Stimulated activated CD4-positive, alpha-beta T cell treated with anti-CD3 and anti-CD28 coated beads, Interleukin-12 subunit alpha, Interleukin-12 subunit beta, amount 100 ng/mL, for 48 hours (primary cell): ENCODE data around the gene CEMIP.

Experiments
- DNase-seq, 3 donors: peaks; one replicate each; pipeline ENCODE4 v3.0.0-alpha.2; 2020; ENCODE audit warnings: low read depth in 2 of 3, low spot score in 1 of 3

Gene CEMIP

DNA sequence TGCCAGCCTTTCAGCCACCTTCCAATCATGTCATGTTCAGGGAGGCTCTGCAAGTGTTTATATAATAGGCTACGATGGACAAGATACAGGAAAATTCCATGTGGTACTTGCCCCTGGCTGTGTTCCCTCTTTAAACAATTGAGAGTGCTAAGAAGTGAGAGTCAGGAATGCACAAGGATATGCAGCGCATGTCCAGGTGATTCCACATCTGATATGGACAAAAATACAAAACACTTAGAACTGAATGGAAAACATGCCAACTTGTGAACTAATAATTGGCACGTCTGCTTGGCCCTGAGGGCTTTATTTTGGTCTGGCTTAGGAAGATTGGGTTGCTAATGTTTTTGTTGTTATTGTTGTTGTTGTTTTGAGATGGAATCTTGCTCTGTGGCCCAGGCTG, 100.9 kb downstream of the CEMIP start:
- no peak for DNase-seq

GRCh38 chr15:80883641-80884040, 104.5 kb downstream of the CEMIP start:
- no peak for DNase-seq

GRCh38 chr15:80885016-80885579, 105.9 kb downstream of the CEMIP start:
- DNase-seq: no peak

DNA sequence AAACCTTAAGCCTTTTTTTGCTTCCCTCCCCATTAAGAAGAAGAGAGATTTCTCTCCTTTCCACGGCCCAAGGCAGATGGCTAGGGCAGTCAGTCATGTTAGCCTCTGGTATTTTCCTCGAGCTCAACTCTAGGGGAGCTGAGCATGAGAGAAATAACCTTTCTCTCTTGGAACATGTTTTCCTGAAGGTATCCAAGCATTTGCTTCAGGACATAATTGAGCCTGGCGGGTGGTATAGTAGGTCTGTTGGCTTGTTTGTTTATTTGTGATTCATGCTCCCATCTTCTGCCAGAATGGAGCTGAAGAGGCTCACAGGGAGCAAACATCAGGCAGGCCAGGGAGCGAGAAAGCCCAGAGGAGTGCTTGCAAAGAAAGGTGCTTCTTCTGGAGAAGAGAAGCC, 108.0 kb downstream of the CEMIP start:
- DNase-seq: no peak

DNA sequence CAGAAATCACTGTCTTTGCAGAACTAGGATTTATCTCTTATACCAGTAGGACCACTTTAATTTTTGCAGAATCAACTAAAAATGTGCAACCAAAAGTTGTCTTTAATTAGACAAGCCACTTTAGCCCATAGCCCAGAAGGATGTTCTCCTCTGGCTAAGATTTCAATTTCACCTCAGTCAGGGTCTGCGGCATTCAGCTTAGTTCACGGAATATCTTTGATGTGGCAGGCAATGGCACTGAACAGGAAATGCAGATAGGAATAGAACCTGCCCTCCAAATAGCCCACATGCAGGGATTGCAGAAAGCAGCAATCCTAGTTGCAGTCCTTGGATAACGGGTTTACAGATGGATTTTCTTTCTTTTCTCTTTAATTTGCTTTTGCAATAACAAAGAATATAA, 109.7 kb downstream of the CEMIP start:
- DNase-seq: no peak

DNA sequence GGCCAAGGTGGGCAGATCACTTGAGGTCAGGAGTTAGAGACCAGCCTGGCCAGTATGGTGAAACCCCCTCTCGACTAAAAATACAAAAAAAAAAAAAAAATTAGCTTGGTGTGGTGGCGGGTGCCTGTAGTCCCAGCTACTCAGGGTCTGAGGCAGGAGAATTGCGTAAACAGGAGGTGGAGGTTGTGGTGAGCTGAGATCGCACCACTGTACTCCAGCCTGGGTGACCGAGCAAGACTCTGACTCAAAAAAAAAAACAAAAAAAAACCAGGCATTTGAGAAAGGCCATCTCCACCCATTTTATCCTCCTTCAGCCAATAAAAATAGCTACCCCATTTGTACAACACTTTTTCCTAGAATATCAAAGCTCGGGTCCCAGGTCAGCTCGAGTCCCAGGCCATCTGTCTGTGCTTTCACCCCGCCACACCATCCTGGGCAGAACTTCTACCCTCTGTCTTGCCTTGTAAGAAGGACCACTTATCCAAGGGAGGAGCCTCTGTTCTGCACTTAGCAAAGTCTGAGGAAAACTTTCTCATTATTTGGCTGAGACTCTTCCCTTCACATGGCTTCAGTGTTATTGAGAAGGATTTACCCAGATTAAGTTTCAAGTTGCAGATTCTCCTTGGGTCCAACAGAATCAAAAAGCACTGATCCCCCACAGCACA, 111.3 kb downstream of the CEMIP start:
- DNase-seq: no peak

DNA sequence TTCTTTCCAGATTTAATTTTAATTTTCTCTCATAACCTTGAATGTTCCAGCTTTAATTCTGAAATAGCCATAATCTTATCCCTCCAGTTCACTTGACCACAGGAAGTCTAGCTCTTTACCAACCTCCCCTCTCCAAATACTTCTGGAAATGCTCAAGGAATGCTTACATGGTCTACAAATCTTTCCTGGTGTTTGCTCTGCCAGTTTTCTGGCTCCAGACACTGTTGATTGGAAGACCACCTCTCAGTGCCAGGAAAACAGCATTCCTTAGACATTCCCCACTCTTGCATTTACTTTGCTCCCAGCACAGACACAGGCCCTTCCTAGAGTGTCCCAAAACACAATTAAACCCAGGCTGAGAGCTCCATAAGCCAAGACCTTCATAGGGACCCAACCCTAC, 111.8 kb downstream of the CEMIP start:
- no peak for DNase-seq

DNA sequence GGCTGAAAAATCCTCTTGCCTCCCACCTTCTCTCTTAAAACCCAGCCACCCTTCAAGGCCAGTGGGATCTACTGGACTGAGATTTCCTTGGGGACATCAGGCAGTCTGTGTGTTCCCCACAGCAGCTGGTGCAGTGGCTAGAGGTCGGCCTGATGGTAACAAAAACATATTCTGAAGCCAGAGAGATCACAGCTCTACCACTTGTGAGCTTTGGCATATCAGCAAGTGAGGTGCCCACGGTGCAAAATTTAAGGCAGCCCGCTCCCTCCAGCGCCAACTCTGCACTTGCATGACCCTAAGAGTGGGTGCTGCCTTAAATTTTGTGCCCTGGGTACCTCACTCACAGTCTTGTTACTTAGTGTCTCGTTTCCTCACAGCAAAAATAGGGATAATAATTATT, 113.2 kb downstream of the CEMIP start:
- no peak for DNase-seq

DNA sequence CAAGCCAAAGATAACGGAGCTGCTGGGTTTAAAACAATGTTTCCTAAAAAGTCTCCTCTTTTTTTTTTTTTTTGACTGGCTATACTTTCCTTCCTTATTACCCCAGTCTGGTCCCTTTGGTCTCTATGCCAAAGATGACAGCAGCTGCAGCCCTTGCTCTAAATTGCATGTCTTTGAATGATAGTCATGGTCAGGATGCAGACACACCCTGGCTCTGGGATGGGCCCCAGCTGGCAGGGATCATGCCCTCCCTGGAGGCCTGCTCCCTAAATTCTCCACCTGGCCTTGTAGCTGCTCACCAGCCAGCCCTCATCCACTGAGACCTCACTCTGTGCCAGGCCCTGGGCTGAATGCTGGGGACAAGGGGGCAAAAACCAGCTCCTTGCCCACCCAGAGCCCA, 114.6 kb downstream of the CEMIP start:
- no peak for DNase-seq

DNA sequence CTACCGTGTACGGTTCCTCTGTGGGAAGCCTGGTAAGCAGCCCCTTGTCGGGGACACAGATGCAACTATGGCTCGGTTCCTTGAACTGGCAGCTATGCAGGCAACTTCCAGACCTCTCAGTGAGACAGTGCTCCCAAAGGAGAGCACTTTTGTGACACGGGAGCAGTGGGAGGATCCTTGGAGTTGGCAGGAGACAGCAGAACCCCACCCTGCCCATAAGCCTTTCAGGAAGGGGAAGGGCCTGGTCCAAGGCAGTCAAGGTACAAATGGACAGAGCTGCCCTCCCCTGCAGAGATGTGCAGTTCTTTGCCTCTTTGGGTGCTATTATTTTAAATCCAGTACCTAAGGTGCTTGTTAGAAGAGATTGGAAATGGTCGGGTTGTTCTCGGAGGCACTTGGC, 115.9 kb downstream of the CEMIP start:
- DNase-seq: no peak

GRCh38 chr15:80895965-80896364, 116.8 kb downstream of the CEMIP start:
- DNase-seq: no peak

GRCh38 chr15:80898040-80898439, 118.9 kb downstream of the CEMIP start:
- DNase-seq: no peak

DNA sequence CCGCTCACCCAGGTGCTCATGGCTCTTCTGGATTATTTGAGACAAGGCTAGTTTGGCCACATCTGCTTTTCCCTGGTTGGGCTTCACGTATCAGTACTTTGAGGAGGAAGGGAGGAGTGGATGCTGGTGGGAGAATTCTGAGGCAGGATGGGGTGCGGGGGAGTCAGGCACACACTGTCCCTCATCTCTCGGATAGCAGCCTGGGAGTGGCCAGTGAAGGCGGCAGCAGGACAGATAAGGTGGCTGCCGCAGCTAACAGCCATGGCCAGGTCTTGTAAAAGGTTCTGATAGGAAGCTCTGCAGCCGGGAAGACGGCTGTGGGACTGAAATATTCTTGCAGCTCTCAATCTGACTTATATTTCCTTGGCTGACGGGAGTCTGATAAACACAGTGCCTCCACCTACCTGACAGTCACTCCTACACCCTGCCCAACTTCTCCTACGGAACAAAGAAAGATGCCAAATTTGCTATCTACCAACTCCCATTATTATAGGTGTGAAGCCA, 123.2 kb downstream of the CEMIP start:
- no peak for DNase-seq

- no peak for DNase-seq
Measured at GRCh38 chr15:80904998-80905397, 125.8 kb downstream of the CEMIP start.

DNA sequence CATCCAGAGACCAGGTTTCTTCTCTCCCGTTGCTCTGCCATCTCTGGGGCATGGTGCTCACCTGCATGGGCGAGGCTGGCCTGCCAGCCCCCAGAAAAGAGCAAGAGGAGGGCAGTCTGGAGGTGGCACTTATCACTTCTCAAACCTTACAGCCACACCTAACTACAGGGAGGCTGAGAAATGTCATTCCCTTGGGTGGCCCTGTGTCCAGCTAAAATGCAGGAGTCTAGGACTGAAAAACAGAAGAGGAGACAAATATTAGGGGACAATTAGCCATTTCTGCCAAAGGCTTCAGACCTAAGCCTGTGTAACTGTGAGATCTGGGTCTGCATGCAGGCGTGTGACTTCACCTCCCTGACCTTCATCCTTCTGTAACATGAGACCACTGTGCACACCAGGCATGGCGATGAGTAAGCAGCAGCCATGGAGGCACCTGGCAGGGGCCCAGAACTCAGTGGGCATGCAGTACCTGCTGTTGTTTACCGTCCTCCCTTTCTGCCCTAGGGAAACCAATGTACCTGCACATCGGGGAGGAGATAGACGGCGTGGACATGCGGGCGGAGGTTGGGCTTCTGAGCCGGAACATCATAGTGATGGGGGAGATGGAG, 127.1 kb downstream of the CEMIP start:
- no peak for DNase-seq

DNA sequence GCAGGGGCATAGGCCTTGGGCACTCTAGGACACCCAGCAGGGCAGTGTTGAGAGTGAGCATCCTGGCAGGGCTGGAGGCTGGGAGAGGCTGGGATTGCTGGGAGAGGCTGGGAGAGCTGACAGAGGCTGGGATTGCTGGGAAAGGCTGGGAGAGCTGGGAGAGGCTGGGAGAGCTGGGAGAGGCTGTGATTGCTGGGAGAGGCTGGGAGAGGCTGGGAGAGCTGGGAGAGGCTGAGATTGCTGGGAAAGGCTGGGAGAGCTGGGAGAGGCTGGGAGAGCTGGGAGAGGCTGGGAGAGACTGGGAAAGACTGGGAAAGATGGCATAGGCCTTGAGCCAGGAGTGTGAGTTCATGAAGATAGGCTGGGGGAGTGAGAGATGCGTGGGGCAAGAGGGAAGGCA, 132.7 kb downstream of the CEMIP start:
- no peak for DNase-seq

GRCh38 chr15:80912673-80913072, 133.5 kb downstream of the CEMIP start:
- no peak for DNase-seq

DNA sequence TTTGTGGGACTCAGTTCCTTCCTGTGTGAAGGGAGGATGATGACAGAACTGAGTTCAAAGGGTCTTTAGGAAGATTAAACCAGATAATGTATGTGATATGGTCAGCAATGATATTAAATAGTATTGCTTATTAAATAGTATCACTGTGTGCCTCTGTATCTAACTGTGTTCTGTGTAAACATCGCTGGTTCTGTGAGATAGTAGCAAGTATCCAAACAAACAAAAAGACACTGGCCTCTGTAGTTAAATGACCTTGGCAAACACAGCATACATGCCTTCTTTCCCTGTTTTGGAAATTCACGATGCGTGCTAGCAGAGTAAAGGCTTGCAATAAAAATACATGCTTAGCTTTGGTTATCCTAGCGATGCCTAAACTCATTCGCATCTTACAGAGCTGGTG, 134.4 kb downstream of the CEMIP start:
- DNase-seq: no peak

GRCh38 chr15:80915472-80915871, 136.3 kb downstream of the CEMIP start:
- no peak for DNase-seq

DNA sequence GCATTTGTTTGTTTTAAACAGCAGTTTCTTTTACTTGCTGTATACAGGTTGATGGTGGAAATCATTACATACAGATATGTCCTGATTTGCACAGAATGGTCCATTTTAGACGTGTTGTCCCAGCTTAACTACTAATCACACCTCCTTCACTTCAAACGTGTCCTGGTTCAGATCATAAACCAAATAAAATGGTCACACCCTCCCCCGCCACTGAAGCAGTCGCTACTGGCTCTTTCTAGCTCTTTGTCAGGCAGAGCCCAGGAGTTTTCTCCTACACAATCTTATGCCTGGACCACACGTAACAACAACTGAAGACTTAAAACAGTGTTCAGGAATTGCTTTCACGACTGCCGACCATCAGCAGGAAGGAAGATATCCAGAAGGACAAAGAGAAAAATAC, 136.9 kb downstream of the CEMIP start:
- no peak for DNase-seq

- no peak for DNase-seq
Measured at GRCh38 chr15:80918196-80918783, 139.1 kb downstream of the CEMIP start.

DNA sequence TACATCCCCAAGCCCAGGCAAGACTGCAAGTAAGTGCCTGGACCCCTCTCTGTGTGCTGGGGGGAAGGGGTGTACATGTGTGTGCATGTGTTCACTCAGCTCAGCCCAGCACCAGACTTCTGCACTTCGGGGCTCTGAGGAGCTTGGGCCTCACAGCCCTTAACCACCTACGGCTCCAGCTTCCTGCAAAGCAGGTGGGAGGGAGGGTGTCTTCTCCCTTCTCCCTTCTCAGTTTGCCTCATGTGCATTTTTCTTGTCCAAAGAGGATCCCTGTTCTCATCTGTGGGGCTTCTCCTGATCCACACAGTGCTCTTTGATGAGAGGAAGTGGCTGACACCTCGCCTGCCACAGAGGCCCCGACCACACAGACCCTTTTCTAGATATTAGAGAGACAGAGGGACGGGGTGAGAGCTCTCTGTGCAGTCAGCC, 141.1 kb downstream of the CEMIP start:
- peak in 2 of 3 donors; percentile 3 to 18 for DNase-seq
